Thoracic aorta endothelial cell (primary cell): ENCODE data around the gene HNRNPF. TPM values are rescaled to one million over a fixed set of nuclear protein-coding genes. Genes with fewer than 3 reads are reported as not detected.

ENCODE experiments used
- small RNA-seq: library from RNA; depleted of rRNA; stranded (forward); fragments of <200 nt; gene quantifications from one replicate; pipeline ENCODE3, GENCODE V24; 2012
- total RNA-seq: library from RNA; depleted of rRNA; stranded (reverse); fragments of >200 nt; gene quantifications from 2 replicates; pipeline ENCODE4 v1.2.3, GENCODE V29; 2012

Gene HNRNPF
- 231 and 263 TPM in 2 replicates for total RNA-seq

GRCh38 chr10:43408710-43409384, at the start of gene HNRNPF:
HNRNPF (minus strand) TSS chr10:43409186; CDS start chr10:43387884, 21,302 bp downstream.

GRCh38 chr10:43436291-43437140, 27.5 kb upstream of the HNRNPF start, which contains the start of gene ZNF487:
ZNF487 (plus strand) TSS chr10:43437111; CDS start chr10:43475814, 38,703 bp downstream.

GRCh38 chr10:43371418-43371817, 37.6 kb downstream of the HNRNPF start, which contains the start of gene FXYD4:
FXYD4 (plus strand) TSS chr10:43371636; CDS start chr10:43373747, 2,111 bp downstream.

Small RNA genes lying within 50 kb of the gene (small RNA-seq; reads per million reads assigned to genes)
- gene RNU6ATAC11P (not detected), gene RNU7-193P (not detected), gene SNORD3J (not detected)

Other genes starting within 250 kb of the HNRNPF start
- gene RASGEF1A, start 142.1 kb downstream of the HNRNPF start, total RNA-seq, result 0.40 and 2.0 TPM in 2 replicates
- gene FXYD4, start 37.5 kb downstream of the HNRNPF start, total RNA-seq, result not detected in 2 replicates
- gene ZNF487, start 27.9 kb upstream of the HNRNPF start, total RNA-seq, result 1.9 and 2.7 TPM in 2 replicates
- gene ZNF239, start 165.4 kb upstream of the HNRNPF start, total RNA-seq, result 0.66 and 0.72 TPM in 2 replicates
- 2.4 and 3.3 TPM in 2 replicates for gene ZNF485, start 197.3 kb upstream of the HNRNPF start, total RNA-seq
- gene ZNF32, start 239.7 kb upstream of the HNRNPF start, total RNA-seq, result 10.5 and 15.0 TPM in 2 replicates